H1 (cell line): ENCODE data around the gene FOXO1. TPM values are rescaled to one million over a fixed set of nuclear protein-coding genes. Genes with fewer than 3 reads are reported as not detected.

Experiments used
- CTCF ChIA-PET: fragments of 300-600 bp; sonication (Branson Sonifier 250); formaldehyde crosslinking; loops from one replicate; lab custom pipeline; 2021; ENCODE audit not compliant: partially characterized antibody; lab: Charles Lee
- POLR2A ChIA-PET: fragments of 300-600 bp; sonication (Branson Sonifier 250); formaldehyde crosslinking; loops from one replicate; lab custom pipeline; 2021; ENCODE audit warnings: inconsistent platforms; ENCODE audit not compliant: partially characterized antibody; lab: Charles Lee
- DNase-seq, 2 experiments: peaks; one replicate each; pipeline versions ENCODE4 v3.0.0 to v3.0.0-alpha.2; 2010 to 2022; ENCODE audit warnings: low spot score in 2 of 2, low read depth in 1 of 2, mixed read lengths in 1 of 2
- FAIRE-seq: peaks from 2 replicates; lab custom pipeline; 2011; peaks lifted over from hg19 to GRCh38; lab: Jason Lieb, UNC
- H2AFZ ChIP-seq: 2 replicates; pipeline ENCODE4 v1.8.1; 2012; ENCODE audit warnings: low read length, inconsistent platforms
- H2AK5ac ChIP-seq: 2 replicates; pipeline ENCODE4 v1.6.1; 2013; ENCODE audit warnings: low read depth, low read length
- H2BK120ac ChIP-seq: replicated peaks from 2 replicates; pipeline ENCODE3; 2013; ENCODE audit warnings: low read depth, low read length, inconsistent platforms
- H2BK12ac ChIP-seq: 2 replicates; pipeline ENCODE4 v1.6.1; 2013; ENCODE audit warnings: low read depth, low read length
- H2BK15ac ChIP-seq: 2 replicates; pipeline ENCODE4 v1.6.1; 2013; ENCODE audit warnings: low read length
- H2BK20ac ChIP-seq: 2 replicates; pipeline ENCODE4 v1.6.1; 2013; ENCODE audit warnings: low read length
- H2BK5ac ChIP-seq: 2 replicates; pipeline ENCODE4 v1.6.1; 2013; ENCODE audit warnings: low read depth, low read length
- H3K14ac ChIP-seq: 2 replicates; pipeline ENCODE4 v1.6.1; 2013; ENCODE audit warnings: inconsistent platforms; ENCODE audit not compliant: insufficient read length
- H3K18ac ChIP-seq: 2 replicates; pipeline ENCODE4 v1.6.1; 2013; ENCODE audit warnings: low read length; ENCODE audit errors: extremely low read depth
- H3K23ac ChIP-seq: 2 replicates; pipeline ENCODE4 v1.6.1; 2013; ENCODE audit warnings: inconsistent platforms; ENCODE audit not compliant: insufficient read length
- H3K23me2 ChIP-seq: 2 replicates; pipeline ENCODE4 v1.6.1; 2013; ENCODE audit warnings: low read depth, low read length
- H3K27ac ChIP-seq: 2 replicates; pipeline ENCODE4 v1.6.1; 2011; ENCODE audit warnings: low read depth, low read length, inconsistent platforms
- H3K27me3 ChIP-seq, 4 experiments: replicated peaks in 1 of 4; 1 replicate in 1 of 4; 2 replicates in 3 of 4; pipeline versions ENCODE4 v1.6.1 to v1.8.1; 2011 to 2013; ENCODE audit warnings: low read length in 3 of 4, mild to moderate bottlenecking in 3 of 4, inconsistent platforms in 2 of 4, mixed read lengths in 2 of 4, moderate library complexity in 1 of 4; ENCODE audit not compliant: control insufficient read depth in 3 of 4, insufficient read depth in 3 of 4; ENCODE audit errors: extremely low read depth in 1 of 4
- H3K36me3 ChIP-seq, 4 experiments: 2 replicates each; pipeline versions ENCODE4 v1.6.1 to v1.8.1; 2011 to 2013; ENCODE audit warnings: mild to moderate bottlenecking in 4 of 4, low read length in 3 of 4, moderate library complexity in 2 of 4, control low read depth in 1 of 4, inconsistent platforms in 1 of 4; ENCODE audit not compliant: insufficient read depth in 4 of 4, control insufficient read depth in 2 of 4
- H3K4ac ChIP-seq: replicated peaks from 2 replicates; pipeline ENCODE3; 2013; ENCODE audit warnings: low read length, low read depth, mixed read lengths, inconsistent platforms; ENCODE audit not compliant: insufficient read length
- H3K4me1 ChIP-seq, 4 experiments: replicated peaks in 1 of 4; 1 replicate in 1 of 4; 2 replicates in 3 of 4; pipeline versions ENCODE4 v1.6.1 to v1.8.1; 2011 to 2013; ENCODE audit warnings: low read length in 3 of 4, inconsistent platforms in 2 of 4, mixed read lengths in 1 of 4; ENCODE audit not compliant: insufficient read depth in 4 of 4, control insufficient read depth in 3 of 4
- H3K4me2 ChIP-seq, 2 experiments: 2 replicates each; pipeline versions ENCODE4 v1.6.1 to v1.8.1; 2011 to 2013; ENCODE audit warnings: low read depth in 2 of 2, low read length in 2 of 2, control low read depth in 1 of 2, inconsistent platforms in 1 of 2, mild to moderate bottlenecking in 1 of 2; ENCODE audit not compliant: insufficient read depth in 1 of 2
- H3K4me3 ChIP-seq, 4 experiments: fragments of 200-600, 300-600 bp in 1 of 4; sonication (generic), shearing (Covaris generic), sonication (Bioruptor Twin) in 1 of 4; 2 replicates each; pipeline versions ENCODE4 v1.5.1 to v1.8.1; 2011 to 2016; ENCODE audit warnings: low read length in 4 of 4, low read depth in 3 of 4, control low read depth in 2 of 4, inconsistent platforms in 2 of 4, mild to moderate bottlenecking in 2 of 4, mixed read lengths in 1 of 4, moderate library complexity in 1 of 4; ENCODE audit not compliant: insufficient read depth in 2 of 4; ENCODE audit errors: extremely low read depth in 1 of 4
- H3K56ac ChIP-seq: replicated peaks from 2 replicates; pipeline ENCODE3; 2013; ENCODE audit warnings: low read depth, mild to moderate bottlenecking, mixed read lengths, low read length, inconsistent platforms; ENCODE audit not compliant: insufficient read length
- H3K79me1 ChIP-seq: 2 replicates; pipeline ENCODE4 v1.6.1; 2013; ENCODE audit warnings: low read depth, low read length, control low read depth
- H3K79me2 ChIP-seq, 2 experiments: 2 replicates each; pipeline versions ENCODE4 v1.6.1 to v1.8.1; 2012 to 2013; ENCODE audit warnings: low read length in 2 of 2, mild to moderate bottlenecking in 2 of 2, inconsistent platforms in 1 of 2; ENCODE audit not compliant: insufficient read depth in 2 of 2, control insufficient read depth in 1 of 2
- H3K9ac ChIP-seq, 4 experiments: replicated peaks in 1 of 4; 1 replicate in 1 of 4; 2 replicates in 3 of 4; pipeline versions ENCODE4 v1.6.1 to v1.8.1; 2011 to 2013; ENCODE audit warnings: low read depth in 3 of 4, low read length in 3 of 4, control low read depth in 2 of 4, mild to moderate bottlenecking in 2 of 4, moderate library complexity in 2 of 4, inconsistent platforms in 1 of 4; ENCODE audit errors: extremely low read depth in 1 of 4
- H3K9me3 ChIP-seq, 2 experiments: 2 replicates each; pipeline versions ENCODE4 v1.6.1 to v1.8.1; 2012 to 2013; ENCODE audit warnings: mild to moderate bottlenecking in 2 of 2, moderate library complexity in 2 of 2, control low read depth in 1 of 2, inconsistent platforms in 1 of 2, low read depth in 1 of 2, low read length in 1 of 2, mixed read lengths in 1 of 2; ENCODE audit not compliant: insufficient read depth in 2 of 2
- H4K20me1 ChIP-seq, 2 experiments: replicated peaks in 1 of 2; 2 replicates each; pipeline versions ENCODE3 to v1.8.1; 2011 to 2013; ENCODE audit warnings: inconsistent platforms in 2 of 2, low read length in 2 of 2, mild to moderate bottlenecking in 1 of 2; ENCODE audit not compliant: insufficient read depth in 2 of 2, control insufficient read depth in 1 of 2
- H4K5ac ChIP-seq: 2 replicates; pipeline ENCODE4 v1.6.1; 2013; ENCODE audit warnings: low read length, low read depth, mixed read lengths, inconsistent platforms; ENCODE audit not compliant: insufficient read length
- H4K8ac ChIP-seq: 2 replicates; pipeline ENCODE4 v1.8.0; 2013; ENCODE audit warnings: mild to moderate bottlenecking, moderate library complexity, low read length, inconsistent platforms; ENCODE audit not compliant: insufficient read depth; ENCODE audit errors: extremely low read depth
- H4K91ac ChIP-seq: replicated peaks from 2 replicates; pipeline ENCODE3; 2013; ENCODE audit warnings: low read length, mixed read lengths, inconsistent platforms; ENCODE audit not compliant: insufficient read length
- GTF2F1 ChIP-seq: IDR thresholded peaks from 2 replicates; pipeline ENCODE4 v1.6.1; 2012; ENCODE audit warnings: low read depth, low read length, improper control_type of control experiment, borderline replicate concordance
- WGBS, 2 experiments: shearing (Covaris generic) in 1 of 2; methylation state at CpG; one replicate each; pipeline versions ENCODE4 v1.1.6 to v1.1.7; 2013 to 2015; ENCODE audit warnings: low lambda C conversion rate in 2 of 2, mixed read lengths in 2 of 2, inconsistent platforms in 1 of 2, low coverage in 1 of 2, missing lambda C conversion rate in 1 of 2; ENCODE audit not compliant: insufficient replicate concordance in 2 of 2, insufficient coverage in 1 of 2, insufficient read length in 1 of 2; ENCODE audit errors: extremely low coverage in 1 of 2, missing lambda C conversion rate in 1 of 2; 5-methylcytosine and 5-hydroxymethylcytosine counted together
- polyA plus RNA-seq, 7 experiments: library from polyadenylated mRNA; depleted of rRNA in 3 of 7; stranded (reverse) in 5 of 7; unstranded in 2 of 7; fragments of >200 nt in 5 of 7; fragments of 200-250 nt in 2 of 7; gene quantifications; 1 replicate in 5 of 7; 2 replicates in 1 of 7; 4 replicates in 1 of 7; pipeline versions ENCODE4 v1.2.1 to v1.2.3, GENCODE V29; 2011 to 2013; ENCODE audit warnings: missing spikeins in 2 of 7, mixed read lengths in 2 of 7
- total RNA-seq: library from RNA; stranded (reverse); fragmentation: NEBNext Ultra II Directional; extraction: Animal tissue kit (Norgen Biotek cat#: 25700); gene quantifications from 2 replicates; pipeline ENCODE4 v1.2.1, GENCODE V29; 2021

The FOXO1 gene
- total and polyA plus RNA-seq, 2 of the 8 experiments (the other 6 are each of a cell fraction or from before 2014, with no cell fraction given): 35.3 to 56.9 TPM

DNA sequence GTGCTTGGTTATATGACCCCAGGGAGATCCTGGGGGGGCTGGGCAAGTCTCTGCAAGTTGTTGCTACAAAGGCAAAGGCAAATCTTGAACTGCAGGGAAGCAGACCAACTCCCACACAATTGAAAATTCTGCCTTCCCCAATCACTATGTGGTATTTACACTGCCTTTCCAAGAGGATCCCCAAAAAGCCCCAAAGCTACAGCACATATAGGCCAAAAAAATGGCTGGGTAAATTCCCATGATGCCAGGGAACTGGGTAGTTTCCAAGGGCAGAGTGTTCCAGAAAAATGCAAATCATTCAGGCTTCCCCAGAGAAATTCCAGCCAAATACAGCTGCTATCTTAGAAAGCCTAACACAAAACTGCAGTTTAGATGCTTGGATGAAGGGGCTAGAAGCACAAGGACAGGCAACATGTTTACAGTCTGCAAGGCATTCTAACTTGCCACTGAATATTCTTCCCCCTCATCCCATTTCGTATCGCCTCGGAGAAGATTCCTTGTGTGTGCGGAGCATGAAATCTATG, 6.2 kb downstream of the FOXO1 start:
- H3K4me3 ChIP-seq: peak overlapping the region in 1 of 4 experiments; percentile 33; a peak in 3 of 8 replicates
- peak overlapping the region; percentile 67 for H4K91ac ChIP-seq
- peak overlapping the region; percentile 75 for H2BK20ac ChIP-seq
- H4K8ac ChIP-seq: no peak overlapping the region
- FAIRE-seq (peak; percentile 24), DNase-seq (no peak)
- POLR2A ChIA-PET: interaction anchor here (0.9 to 1.9 kb wide), 4 partner anchors 8 to 314 kb away, joined by 3 to 5 read pairs (median 3); no protein-coding TSS in a partner anchor
- H3K4me1 ChIP-seq: peaks cover 8 to 17% (median 10%) of the 10 kb centered on the region in 4 experiments; a peak in 5 of 7 replicates
- peak overlapping the region; percentile 81 for H2BK120ac ChIP-seq
- no peak overlapping the region for H2BK15ac ChIP-seq
- H3K4ac ChIP-seq: no peak overlapping the region
- H2BK12ac ChIP-seq: peak overlapping the region; percentile 41; the same call in 1 of the 2 replicates
- peaks cover 43 to 100% of the 10 kb centered on the region in 2 experiments for H3K79me2 ChIP-seq
- H3K9me3 ChIP-seq: no peaks in the 10 kb centered on the region
- H3K36me3 ChIP-seq: peaks cover 0 to 3% (median 1%) of the 10 kb centered on the region in 4 experiments; a peak in 2 of 8 replicates
- H3K14ac ChIP-seq: no peak overlapping the region
- peak overlapping the region; percentile 72 for H4K5ac ChIP-seq
- CTCF ChIA-PET: interaction anchor here (2.1 kb wide), 1 partner anchor 22 kb away, joined by 4 read pairs; no protein-coding TSS in a partner anchor
- no peak overlapping the region for H2AK5ac ChIP-seq
- H2BK5ac ChIP-seq: peak overlapping the region; percentile 67; the same call in 1 of the 2 replicates
- peak overlapping the region; percentile 10 to 57 for H3K4me2 ChIP-seq
- H3K18ac ChIP-seq: 0 out of 2 replicates have a peak overlapping the region, but pooled peaks have one; percentile 0
- H3K56ac ChIP-seq: peak overlapping the region; percentile 17
- H3K27me3 ChIP-seq: no peaks in the 10 kb centered on the region
- H3K27ac ChIP-seq: peak overlapping the region; percentile 59; the same call in 1 of the 2 replicates
- H3K23me2 ChIP-seq: peaks cover 4% of the 10 kb centered on the region
- no peak overlapping the region for H2AFZ ChIP-seq
- 76% methylated on average over 4 of the region's 4 CpGs; no CpG with 5 or more reads in 1 of the 2 experiments for WGBS, 2 experiments
- no peak overlapping the region for H3K9ac ChIP-seq
- peaks cover 3% of the 10 kb centered on the region; the same call in 1 of the 2 replicates for H3K79me1 ChIP-seq
- H4K20me1 ChIP-seq: peaks cover 6 to 10% of the 10 kb centered on the region in 2 experiments
- no peak overlapping the region for H3K23ac ChIP-seq
- no peak for TF ChIP-seq GTF2F1
